Hematopoietic multipotent progenitor cell treated with erythropoietin and hydrocortisone succinate and interleukin-3 and kit ligand, for 15 days (in vitro differentiated cells): ENCODE results near the gene ZNF205.
"Not testable (repeated sequence)": the region's sequence is repeated elsewhere in the genome, so short reads cannot be mapped to it uniquely, and the experiment has no call there.

Experiments
- DNase-seq: peaks from one replicate; pipeline ENCODE4 v3.0.0-alpha.2; 2015; ENCODE audit warnings: low spot score

Gene ZNF205

GRCh38 chr16:3112058-3112880 lies at the start of gene ZNF205:
ZNF205 (plus strand) TSS chr16:3112586; CDS start chr16:3113431, 845 bp downstream.
- DNase-seq = no peak

GRCh38 chr16:3063625-3064386 lies 48.6 kb upstream of the ZNF205 start:
- no peak for DNase-seq

GRCh38 chr16:3065069-3065741 lies 47.2 kb upstream of the ZNF205 start, which contains the start of gene IL32:
IL32 (plus strand) TSS chr16:3065640; CDS start chr16:3065812, 172 bp downstream.
- no peak for DNase-seq

GRCh38 chr16:3065742-3066439 lies 46.5 kb upstream of the ZNF205 start:
- no peak for DNase-seq

GRCh38 chr16:3066440-3066748 lies 46.0 kb upstream of the ZNF205 start:
- no peak for DNase-seq

GRCh38 chr16:3068487-3068886 lies 43.9 kb upstream of the ZNF205 start:
- no peak for DNase-seq

- not testable (repeated sequence) for DNase-seq
Measured at GRCh38 chr16:3069146-3069545, 43.2 kb upstream of the ZNF205 start.

- DNase-seq = no peak
Measured at GRCh38 chr16:3070608-3071111, 41.7 kb upstream of the ZNF205 start.

GRCh38 chr16:3071655-3072054 lies 40.7 kb upstream of the ZNF205 start:
- no peak for DNase-seq

- not testable (repeated sequence) for DNase-seq
Measured at GRCh38 chr16:3072148-3072547, 40.2 kb upstream of the ZNF205 start.

- DNase-seq = not testable (repeated sequence)
Measured at GRCh38 chr16:3072576-3073263, 39.7 kb upstream of the ZNF205 start.

GRCh38 chr16:3073448-3073847 lies 38.9 kb upstream of the ZNF205 start:
- no peak for DNase-seq

- no peak for DNase-seq
Measured at GRCh38 chr16:3074860-3075522, 37.4 kb upstream of the ZNF205 start.

GRCh38 chr16:3075523-3075915 lies 36.9 kb upstream of the ZNF205 start:
- DNase-seq = no peak

- not testable (repeated sequence) for DNase-seq
Measured at GRCh38 chr16:3075946-3076345, 36.4 kb upstream of the ZNF205 start.

GRCh38 chr16:3076577-3076976 lies 35.8 kb upstream of the ZNF205 start:
- DNase-seq = no peak

GRCh38 chr16:3080024-3080423 lies 32.4 kb upstream of the ZNF205 start:
- no peak for DNase-seq

- DNase-seq = not testable (repeated sequence)
Measured at GRCh38 chr16:3081957-3082356, 30.4 kb upstream of the ZNF205 start.

GRCh38 chr16:3083408-3083807 lies 29.0 kb upstream of the ZNF205 start:
- not testable (repeated sequence) for DNase-seq

- no peak for DNase-seq
Measured at GRCh38 chr16:3084491-3084890, 27.9 kb upstream of the ZNF205 start.
